H1 (cell line): ENCODE results near the gene SLC25A48. TPM values are rescaled to one million over a fixed set of nuclear protein-coding genes. Genes with fewer than 3 reads are reported as not detected.

Experiments used
- BRCA1 ChIP-seq: IDR thresholded peaks from 2 replicates; pipeline ENCODE4 v1.6.1; 2012; ENCODE audit warnings: low read depth, low read length, improper control_type of control experiment
- CBX8 ChIP-seq: fragments of 300-800, 300-1000 bp; sonication (generic); IDR thresholded peaks from 2 replicates; pipeline ENCODE4 v1.7.1; 2016; ENCODE audit warnings: low read depth, low read length, borderline replicate concordance
- CHD7 ChIP-seq: fragments of 300-600 bp; sonication (generic); IDR thresholded peaks from 2 replicates; pipeline ENCODE4 v1.7.1; 2012; ENCODE audit warnings: low read length, moderate library complexity, mild to moderate bottlenecking, inconsistent platforms; ENCODE audit not compliant: insufficient replicate concordance
- CTBP2 ChIP-seq: IDR thresholded peaks from 2 replicates; pipeline ENCODE4 v1.7.0; 2011; ENCODE audit warnings: borderline replicate concordance, mild to moderate bottlenecking, moderate library complexity, mixed read lengths, low read length; ENCODE audit not compliant: insufficient read depth, insufficient read length
- KDM5A ChIP-seq: fragments of 200-600 bp; IDR thresholded peaks from 2 replicates; pipeline ENCODE4 v1.7.1; 2012; ENCODE audit warnings: mild to moderate bottlenecking, low read length, inconsistent platforms, mixed read lengths
- NRF1 ChIP-seq: IDR thresholded peaks from 2 replicates; pipeline ENCODE4 v1.6.1; 2011; ENCODE audit warnings: mild to moderate bottlenecking, low read depth, low read length, improper control_type of control experiment
- PHF8 ChIP-seq: fragments of 200-600 bp; sonication (generic); conservative IDR thresholded peaks from 2 replicates; pipeline ENCODE4 v1.7.1; 2012; ENCODE audit warnings: low read depth, mild to moderate bottlenecking, inconsistent platforms, low read length, moderate library complexity
- RAD21 ChIP-seq, 2 experiments: IDR thresholded peaks in 1 of 2; conservative IDR thresholded peaks in 1 of 2; 2 replicates each; pipeline ENCODE4 v1.6.1; 2011; ENCODE audit warnings: low read depth in 2 of 2, low read length in 2 of 2, improper control_type of control experiment in 1 of 2, inconsistent platforms in 1 of 2, mild to moderate bottlenecking in 1 of 2, moderate library complexity in 1 of 2
- SIN3A ChIP-seq, 2 experiments: IDR thresholded peaks in 1 of 2; conservative IDR thresholded peaks in 1 of 2; 2 replicates each; pipeline ENCODE4 v1.6.1; 2011 to 2012; ENCODE audit warnings: low read length in 2 of 2, improper control_type of control experiment in 1 of 2, low read depth in 1 of 2, mild to moderate bottlenecking in 1 of 2
- SIX5 ChIP-seq: IDR thresholded peaks from 2 replicates; pipeline ENCODE4 v1.6.1; 2011; ENCODE audit warnings: mild to moderate bottlenecking, low read depth, low read length
- TBP ChIP-seq: IDR thresholded peaks from 2 replicates; pipeline ENCODE4 v1.6.1; 2011; ENCODE audit warnings: low read depth, low read length, improper control_type of control experiment
- TEAD4 ChIP-seq: IDR thresholded peaks from 2 replicates; pipeline ENCODE4 v1.6.1; 2012; ENCODE audit warnings: low read depth, low read length, inconsistent platforms, mixed read lengths
- polyA plus RNA-seq, 7 experiments: library from polyadenylated mRNA; depleted of rRNA in 3 of 7; stranded (reverse) in 5 of 7; unstranded in 2 of 7; fragments of >200 nt in 5 of 7; fragments of 200-250 nt in 2 of 7; gene quantifications; 1 replicate in 5 of 7; 2 replicates in 1 of 7; 4 replicates in 1 of 7; pipeline versions ENCODE4 v1.2.1 to v1.2.3, GENCODE V29; 2011 to 2013; ENCODE audit warnings: missing spikeins in 2 of 7, mixed read lengths in 2 of 7
- total RNA-seq: library from RNA; stranded (reverse); fragmentation: NEBNext Ultra II Directional; extraction: Animal tissue kit (Norgen Biotek cat#: 25700); gene quantifications from 2 replicates; pipeline ENCODE4 v1.2.1, GENCODE V29; 2021

The SLC25A48 gene
- total and polyA plus RNA-seq, 2 of the 8 experiments (the other 6 are each of a cell fraction or from before 2014, with no cell fraction given): 1.3 to 1.8 TPM

DNA sequence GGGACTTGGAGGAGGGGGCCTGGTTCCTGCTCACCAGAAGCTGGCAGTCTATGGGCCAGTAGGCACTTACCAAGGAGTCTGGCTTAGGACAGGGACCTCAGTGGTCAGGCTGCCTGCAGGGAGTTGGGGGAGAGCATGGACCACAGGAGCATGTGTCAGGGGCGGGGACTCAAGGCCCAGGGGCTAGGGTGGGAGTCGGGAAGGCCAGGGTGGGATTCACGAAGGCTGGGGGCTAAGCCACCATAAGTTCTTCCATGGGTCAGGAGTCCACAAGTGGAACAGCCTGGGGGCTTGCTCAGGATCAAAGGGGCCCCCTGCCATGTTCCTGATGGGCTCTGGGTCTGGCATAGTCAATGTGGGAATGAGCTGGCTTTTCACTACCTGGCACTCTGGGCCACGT is 11.5 kb upstream of the SLC25A48 start (continued):
- TF ChIP-seq CHD7 (no peak), CTBP2 (no peak), CBX8 (no peak), SIN3A (conservative IDR thresholded peaks at IDR 0.05 in 1 of 2, IDR thresholded peaks at IDR 0.05 in 1 of 2; ENCODE audit: low read depth in 1 of 2, low read length in 2 of 2) (no peak), PHF8 (no peak), RAD21 (IDR thresholded peaks at IDR 0.05 in 1 of 2, conservative IDR thresholded peaks at IDR 0.05 in 1 of 2; ENCODE audit: low read depth in 2 of 2, low read length in 2 of 2) (no peak), BRCA1 (no peak), TEAD4 (no peak), TBP (no peak), NRF1 (no peak), KDM5A (no peak), SIX5 (no peak)
